ENCODE measurements around the gene ALDH3A1. TPM values are rescaled to one million over a fixed set of nuclear protein-coding genes. Genes with fewer than 3 reads are reported as not detected.

The ALDH3A1 gene
- total and polyA plus RNA-seq, 3 donors from 2014 or later = 3.2 to 5.6 (median 4.2) TPM

GRCh38 chr17:19744922-19745757 lies 3.0 kb downstream of the ALDH3A1 start:
- Histone ChIP-seq H3K27ac (peak overlapping the region; percentile 69 to 70), H3K27me3 (no peaks in the 10 kb centered on the region), H3K4me3 (peak overlapping the region; percentile 62 to 73), H3K4me1 (peaks cover 6% of the 10 kb centered on the region), H3K9me3 (no peaks in the 10 kb centered on the region), H3K36me3 (ENCODE audit: low read depth, missing control alignments) (no peaks in the 10 kb centered on the region)
- TF ChIP-seq CTCF (IDR thresholded peaks at IDR 0.05) = peak; percentile 84 to 95 (median 94)
- TF ChIP-seq POLR2A (IDR thresholded peaks at IDR 0.05) = no peak
- peak; percentile 97 for DNase-seq
- intact Hi-C loops (cut with DNase I; ENCODE audit: low total_unique reads) = loop anchor here (5.0 kb wide), 1 partner anchor 228 kb away; no protein-coding TSS in a partner anchor
- 14 to 26% methylated on average over 37 to 42 of the region's 50 CpGs for WGBS, 2 donors

DNA sequence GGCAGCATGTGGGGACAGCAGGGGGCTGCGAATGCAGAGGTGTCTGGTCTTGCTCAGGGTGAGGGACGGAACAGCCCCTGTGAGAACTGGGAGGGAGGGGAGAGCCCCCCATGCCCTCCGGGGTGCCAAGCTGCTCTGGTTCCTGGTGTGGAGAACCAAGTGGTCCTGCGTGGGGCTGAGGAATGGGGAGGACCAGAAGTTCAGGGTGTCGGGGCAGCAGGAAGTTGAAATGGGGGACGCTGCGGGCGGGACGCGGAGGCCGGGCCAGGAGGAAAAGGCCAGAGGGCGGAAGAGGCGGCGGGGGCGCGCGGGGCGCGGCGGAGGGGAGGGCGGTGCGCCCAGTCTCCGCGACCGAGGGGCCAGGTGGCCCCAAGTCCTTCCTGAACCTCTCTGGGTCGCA lies 3.6 kb downstream of the ALDH3A1 start:
- TF ChIP-seq CTCF (IDR thresholded peaks at IDR 0.05) (no peak), POLR2A (IDR thresholded peaks at IDR 0.05) (no peak)
- DNase-seq = no peak
- 6% methylated on average over 17 to 24 of the region's 26 CpGs for WGBS, 2 donors
- Histone ChIP-seq H3K27me3 (no peaks in the 10 kb centered on the region), H3K36me3 (ENCODE audit: low read depth, missing control alignments) (no peaks in the 10 kb centered on the region), H3K9me3 (no peaks in the 10 kb centered on the region), H3K27ac (peak overlapping the region; percentile 69 to 70), H3K4me3 (peak overlapping the region; percentile 62 to 73), H3K4me1 (peaks cover 6% of the 10 kb centered on the region)
- intact Hi-C loops (cut with DNase I; ENCODE audit: low total_unique reads) = loop anchor here (5.0 kb wide), 1 partner anchor 227 kb away; no protein-coding TSS in a partner anchor

GRCh38 chr17:19743101-19744100 lies 4.7 kb downstream of the ALDH3A1 start:
- no peak for DNase-seq
- no peak for TF ChIP-seq POLR2A (IDR thresholded peaks at IDR 0.05)
- Histone ChIP-seq H3K4me3 (no peak overlapping the region), H3K9me3 (no peaks in the 10 kb centered on the region), H3K4me1 (peaks cover 6% of the 10 kb centered on the region), H3K27me3 (no peaks in the 10 kb centered on the region), H3K36me3 (ENCODE audit: low read depth, missing control alignments) (no peaks in the 10 kb centered on the region), H3K27ac (no peak overlapping the region)
- WGBS, 2 donors = 80 to 94% methylated on average over 32 to 34 of the region's 34 CpGs
- intact Hi-C loops (cut with DNase I; ENCODE audit: low total_unique reads) = loop anchor here (5.0 kb wide), 1 partner anchor 226 kb away; no protein-coding TSS in a partner anchor

- WGBS, 2 donors = 94% methylated on average over 6 to 10 of the region's 10 CpGs
- no peak overlapping the region for H3K4me3 ChIP-seq
- H3K4me1 ChIP-seq = peaks cover 6% of the 10 kb centered on the region
- TF ChIP-seq POLR2A (IDR thresholded peaks at IDR 0.05) (no peak), CTCF (IDR thresholded peaks at IDR 0.05) (no peak)
- intact Hi-C loops (cut with DNase I; ENCODE audit: low total_unique reads) = loop anchor here (5.0 kb wide), 1 partner anchor 225 kb away; no protein-coding TSS in a partner anchor
- no peak overlapping the region for H3K27ac ChIP-seq
- H3K27me3 ChIP-seq = no peaks in the 10 kb centered on the region
- DNase-seq = no peak
- no peaks in the 10 kb centered on the region for H3K9me3 ChIP-seq
- H3K36me3 ChIP-seq (ENCODE audit: low read depth, missing control alignments) = no peaks in the 10 kb centered on the region
These were observed 5.6 kb downstream of the ALDH3A1 start for GRCh38 chr17:19742495-19742894.
